GM04503 (cell line): ENCODE data around the gene PLVAP.
A peak's percentile ranks its signal among the peaks of the same experiment; 100 is the strongest.
"Not testable (repeated sequence)": the region's sequence is repeated elsewhere in the genome, so short reads cannot be mapped to it uniquely, and the experiment has no call there.

Experiments used
- DNase-seq: peaks from one replicate; pipeline ENCODE4 v3.0.0-alpha.2; 2012; ENCODE audit warnings: low read depth

The PLVAP gene

GRCh38 chr19:17401628-17402027, 24.5 kb upstream of the PLVAP start:
- DNase-seq, result no peak

GRCh38 chr19:17398902-17399527, 21.9 kb upstream of the PLVAP start:
- no peak for DNase-seq

GRCh38 chr19:17394891-17395415, 17.8 kb upstream of the PLVAP start:
- no peak for DNase-seq

- no peak for DNase-seq
These were observed 16.8 kb upstream of the PLVAP start, which contains the start of gene CCDC194 for GRCh38 chr19:17393914-17394313. TSS of gene CCDC194 (minus strand) at chr19:17394196. CDS start at chr19:17394158, 38 bp downstream.

GRCh38 chr19:17393002-17393401, 15.9 kb upstream of the PLVAP start:
- DNase-seq, result no peak

GRCh38 chr19:17391371-17392151, 14.4 kb upstream of the PLVAP start:
- DNase-seq, result no peak

- peak; percentile 51 for DNase-seq
These were observed 13.7 kb upstream of the PLVAP start for GRCh38 chr19:17390665-17391370.

- DNase-seq, result no peak
These were observed 13.0 kb upstream of the PLVAP start for GRCh38 chr19:17389957-17390664.

- no peak for DNase-seq
These were observed 12.1 kb upstream of the PLVAP start for GRCh38 chr19:17389288-17389687.

- DNase-seq, result no peak
These were observed 8.9 kb upstream of the PLVAP start for GRCh38 chr19:17385878-17386611.

GRCh38 chr19:17380426-17381138, 3.4 kb upstream of the PLVAP start:
- no peak for DNase-seq

- DNase-seq, result no peak
These were observed 2.1 kb upstream of the PLVAP start for GRCh38 chr19:17379221-17379631.

GRCh38 chr19:17378271-17378670, 1.1 kb upstream of the PLVAP start:
- no peak for DNase-seq

- DNase-seq, result no peak
These were observed 7.0 kb downstream of the PLVAP start for GRCh38 chr19:17370026-17370587.

GRCh38 chr19:17365361-17365760, 11.8 kb downstream of the PLVAP start:
- no peak for DNase-seq

- not testable (repeated sequence) for DNase-seq
These were observed 13.1 kb downstream of the PLVAP start for GRCh38 chr19:17363852-17364605.

- no peak for DNase-seq
These were observed 17.0 kb downstream of the PLVAP start for GRCh38 chr19:17359905-17360800.

- DNase-seq, result no peak
These were observed 18.7 kb downstream of the PLVAP start for GRCh38 chr19:17358395-17358794.

- no peak for DNase-seq
These were observed 19.4 kb downstream of the PLVAP start for GRCh38 chr19:17357724-17358123.
